Endodermal cell (in vitro differentiated cells): ENCODE results near the gene TPST1. TPM values are rescaled to one million over a fixed set of nuclear protein-coding genes. Genes with fewer than 3 reads are reported as not detected.
A peak's percentile ranks its signal among the peaks of the same experiment; 100 is the strongest.
"Not testable (repeated sequence)": the region's sequence is repeated elsewhere in the genome, so short reads cannot be mapped to it uniquely, and the experiment has no call there.

ENCODE experiments used
- DNase-seq: peaks from one replicate; pipeline ENCODE4 v3.0.0-alpha.2; 2017
- H3K27ac ChIP-seq: 2 replicates; pipeline ENCODE4 v1.5.1; 2013; ENCODE audit warnings: mild to moderate bottlenecking, low read depth, low read length, moderate library complexity
- H3K27me3 ChIP-seq: 2 replicates; pipeline ENCODE4 v1.6.1; 2013; ENCODE audit warnings: mild to moderate bottlenecking, low read length, moderate library complexity; ENCODE audit not compliant: insufficient read depth, control insufficient read depth, poor library complexity, severe bottlenecking
- H3K36me3 ChIP-seq: 2 replicates; pipeline ENCODE4 v1.7.0; 2013; ENCODE audit warnings: mild to moderate bottlenecking, low read length, moderate library complexity; ENCODE audit not compliant: control insufficient read depth, insufficient read depth
- H3K4me1 ChIP-seq: one replicate; pipeline ENCODE4 v1.7.0; 2013; ENCODE audit warnings: low read length; ENCODE audit not compliant: control insufficient read depth, insufficient read depth
- H3K4me3 ChIP-seq: 2 replicates; pipeline ENCODE4 v1.5.1; 2013; ENCODE audit warnings: mild to moderate bottlenecking, low read length, moderate library complexity
- H3K9ac ChIP-seq: 2 replicates; pipeline ENCODE4 v1.6.1; 2013; ENCODE audit warnings: mild to moderate bottlenecking, low read length, moderate library complexity; ENCODE audit not compliant: poor library complexity, severe bottlenecking; ENCODE audit errors: extremely low read depth
- H3K9me3 ChIP-seq: 2 replicates; pipeline ENCODE4 v1.6.1; 2013; ENCODE audit warnings: mild to moderate bottlenecking, low read length, moderate library complexity; ENCODE audit not compliant: control insufficient read depth
- H3K27ac Mint-ChIP-seq: 2 replicates; pipeline ENCODE4 v1.8.0; 2020; ENCODE audit warnings: mixed read lengths
- H3K27me3 Mint-ChIP-seq: 2 replicates; pipeline ENCODE4 v1.8.0; 2021; ENCODE audit warnings: mild to moderate bottlenecking, mixed read lengths; ENCODE audit not compliant: insufficient read depth
- H3K36me3 Mint-ChIP-seq: 2 replicates; pipeline ENCODE4 v1.8.0; 2020; ENCODE audit warnings: low read depth, mixed read lengths
- H3K4me1 Mint-ChIP-seq: 2 replicates; pipeline ENCODE4 v1.8.0; 2020; ENCODE audit warnings: mixed read lengths
- H3K4me3 Mint-ChIP-seq: 2 replicates; pipeline ENCODE4 v1.8.0; 2020; ENCODE audit warnings: mild to moderate bottlenecking, moderate library complexity, mixed read lengths
- H3K9me3 Mint-ChIP-seq: 2 replicates; pipeline ENCODE4 v1.8.0; 2020; ENCODE audit warnings: mild to moderate bottlenecking, mixed read lengths
- WGBS, 2 experiments: methylation state at CpG; one replicate each; pipeline versions ENCODE4 v1.1.5 to v1.1.7; 2013; ENCODE audit warnings: missing lambda C conversion rate in 2 of 2, mixed read lengths in 1 of 2; ENCODE audit not compliant: insufficient coverage in 1 of 2, insufficient read length in 1 of 2; 5-methylcytosine and 5-hydroxymethylcytosine counted together
- long read RNA-seq, 4 experiments: library from polyadenylated mRNA in 2 of 4; library from RNA in 1 of 4; library from capped mRNA in 1 of 4; stranded (forward) in 3 of 4; unstranded in 1 of 4; transcript quantifications; one replicate each; pipeline ENCODE4 v2.0.0, GENCODE V29; 2020 to 2021; ENCODE audit warnings: inconsistent platforms in 1 of 4
- polyA plus RNA-seq, 2 experiments: library from polyadenylated mRNA; stranded (reverse); fragments of 50-300 nt; gene quantifications; one replicate each; pipeline ENCODE4 v1.2.3, GENCODE V29; 2013
- total RNA-seq, 2 donors: library from RNA; stranded (reverse); fragmentation: NEBNext Ultra II Directional in 1 of 2; extraction: Animal tissue kit (Norgen Biotek cat#: 25700) in 1 of 2; gene quantifications; 2 replicates in 1 of 2; 3 replicates in 1 of 2; pipeline ENCODE4 v1.2.1, GENCODE V29; 2021
- TF ChIP-seq, protein P1 (sequence below): fragments of 200-600 bp; sonication (generic); conservative IDR thresholded peaks from 2 replicates; pipeline ENCODE4 v1.5.0; 2021; ENCODE audit warnings: antibody characterized with exemption, mild to moderate bottlenecking

The TPST1 gene
- total RNA-seq, result 10 to 100 TPM; 38.3 to 43.8 TPM
- 22.9 TPM for polyA plus RNA-seq (2013, experiment 1 of 2)
- polyA plus RNA-seq (2013, experiment 2 of 2), result 24.4 TPM
- long read RNA-seq, experiment 1, partial matches to known transcripts, result 3 of 21 reads
- long read RNA-seq, experiment 1, other reads (novel, unspliced or antisense), result 15 of 21 reads
- long read RNA-seq, experiment 2, transcript TPST1-201 (6 exons, 2,116 nt), result major isoform, 25 of 81 reads
- long read RNA-seq, experiment 2, partial matches to known transcripts, result 10 of 81 reads
- long read RNA-seq, experiment 2, other reads (novel, unspliced or antisense), result 46 of 81 reads
- long read RNA-seq, experiment 3, transcript TPST1-201 (6 exons, 2,116 nt), result major isoform, 105 of 236 reads
- long read RNA-seq, experiment 3, partial matches to known transcripts, result 64 of 236 reads
- long read RNA-seq, experiment 3, other reads (novel, unspliced or antisense), result 66 of 236 reads
- long read RNA-seq, experiment 4, partial matches to known transcripts, result 1 of 4 reads
- long read RNA-seq, experiment 4, other reads (novel, unspliced or antisense), result 2 of 4 reads

DNA sequence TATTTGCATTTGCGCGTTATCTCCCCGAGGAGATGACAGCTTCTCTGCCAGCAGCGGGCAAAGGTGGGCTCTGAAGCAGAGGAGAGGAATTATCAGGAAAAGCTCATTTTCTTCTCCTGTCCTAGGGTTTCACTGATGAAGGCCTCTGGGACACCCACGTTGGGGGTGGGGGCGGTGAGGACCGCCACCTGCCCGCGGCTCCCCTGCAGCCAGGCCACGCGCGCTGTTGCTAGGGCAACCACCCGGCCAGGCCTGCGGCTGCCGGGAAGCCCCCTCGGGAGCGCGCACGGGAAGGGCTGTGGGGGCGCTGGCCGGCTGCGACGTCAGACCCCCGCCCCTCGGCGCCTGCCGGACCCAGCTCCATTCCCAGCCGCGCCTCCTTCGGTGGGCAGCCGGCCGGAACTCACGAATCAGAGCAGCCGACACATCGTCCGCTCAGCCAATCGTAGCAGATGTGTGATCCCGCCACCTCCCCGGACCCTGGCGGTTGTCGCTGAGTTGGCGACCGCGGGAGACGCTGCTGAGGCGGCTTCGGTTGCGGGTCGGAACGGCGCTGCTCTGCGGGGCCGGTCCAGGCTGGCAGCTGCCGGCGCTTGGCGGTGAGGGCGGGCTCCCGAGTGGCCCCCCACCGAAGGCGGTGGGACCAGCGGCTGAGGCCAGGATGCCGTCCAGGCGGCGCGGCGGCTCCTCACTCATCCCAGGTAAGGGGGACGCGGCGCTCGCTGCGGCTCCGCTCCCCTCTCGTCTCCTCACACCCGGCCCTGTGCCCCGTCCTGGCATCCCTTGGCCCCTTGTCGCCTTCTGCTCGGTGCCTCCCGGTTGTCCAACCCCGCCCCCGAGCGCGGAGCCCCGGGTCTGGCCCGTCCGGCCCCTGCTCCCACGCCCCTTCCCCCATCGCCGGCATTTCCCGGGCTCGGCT, at the start of gene TPST1:
Gene TPST1 (plus strand): TSS at position 513 of the 919 bp plus-strand sequence. CDS start 35,092 bp downstream, outside the sequence.
- H3K4me1 Mint-ChIP-seq, result peaks cover 28% of the 10 kb centered on the region
- H3K9me3 Mint-ChIP-seq, result no peaks in the 10 kb centered on the region
- peaks cover 10% of the 10 kb centered on the region for H3K27me3 Mint-ChIP-seq
- Histone ChIP-seq H3K4me1 (no peaks in the 10 kb centered on the region), H3K27ac (peak within 1 kb of the TSS; percentile 60), H3K9ac (peak within 1 kb of the TSS; percentile 83), H3K4me3 (peak within 1 kb of the TSS; percentile 94), H3K9me3 (no peaks in the 10 kb centered on the region), H3K27me3 (no peaks in the 10 kb centered on the region), H3K36me3 (peaks cover 5% of the 10 kb centered on the region)
- DNase-seq, result peak; percentile 99
- peaks cover 9% of the 10 kb centered on the region for H3K36me3 Mint-ChIP-seq
- H3K4me3 Mint-ChIP-seq, result peak within 1 kb of the TSS; percentile 86
- 0 to 1% methylated on average over 34 to 90 of the region's 90 CpGs for WGBS, 2 experiments
- TF ChIP-seq, protein P1, sequence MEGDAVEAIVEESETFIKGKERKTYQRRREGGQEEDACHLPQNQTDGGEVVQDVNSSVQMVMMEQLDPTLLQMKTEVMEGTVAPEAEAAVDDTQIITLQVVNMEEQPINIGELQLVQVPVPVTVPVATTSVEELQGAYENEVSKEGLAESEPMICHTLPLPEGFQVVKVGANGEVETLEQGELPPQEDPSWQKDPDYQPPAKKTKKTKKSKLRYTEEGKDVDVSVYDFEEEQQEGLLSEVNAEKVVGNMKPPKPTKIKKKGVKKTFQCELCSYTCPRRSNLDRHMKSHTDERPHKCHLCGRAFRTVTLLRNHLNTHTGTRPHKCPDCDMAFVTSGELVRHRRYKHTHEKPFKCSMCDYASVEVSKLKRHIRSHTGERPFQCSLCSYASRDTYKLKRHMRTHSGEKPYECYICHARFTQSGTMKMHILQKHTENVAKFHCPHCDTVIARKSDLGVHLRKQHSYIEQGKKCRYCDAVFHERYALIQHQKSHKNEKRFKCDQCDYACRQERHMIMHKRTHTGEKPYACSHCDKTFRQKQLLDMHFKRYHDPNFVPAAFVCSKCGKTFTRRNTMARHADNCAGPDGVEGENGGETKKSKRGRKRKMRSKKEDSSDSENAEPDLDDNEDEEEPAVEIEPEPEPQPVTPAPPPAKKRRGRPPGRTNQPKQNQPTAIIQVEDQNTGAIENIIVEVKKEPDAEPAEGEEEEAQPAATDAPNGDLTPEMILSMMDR, result peak; percentile 77
- H3K27ac Mint-ChIP-seq, result peak within 1 kb of the TSS; percentile 78

DNA sequence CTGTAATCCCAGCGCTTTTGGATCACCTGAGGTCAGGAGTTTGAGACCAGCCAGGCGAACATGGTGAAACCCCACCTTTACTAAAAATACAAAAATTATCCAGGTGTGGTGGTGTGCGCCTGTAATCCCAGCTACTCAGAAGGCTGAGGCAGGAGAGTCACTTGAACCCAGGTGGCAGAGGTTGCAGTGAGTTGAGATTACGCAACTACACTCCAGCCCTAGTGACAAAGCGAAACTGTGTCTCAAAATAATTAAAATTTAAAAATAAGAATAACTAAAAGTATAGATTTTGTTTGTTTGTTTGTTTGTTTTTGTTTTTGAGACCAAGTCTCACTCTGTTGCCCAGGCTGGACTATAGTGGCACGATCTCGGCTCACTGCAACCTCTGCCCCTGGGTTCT, 49.1 kb upstream of the TPST1 start:
- Mint-ChIP-seq H3K36me3 (peaks cover 56% of the 10 kb centered on the region), H3K4me1 (peaks cover 15% of the 10 kb centered on the region), H3K9me3 (peaks cover 16% of the 10 kb centered on the region)
- not testable (repeated sequence) for H3K27me3 ChIP-seq, H3K27ac ChIP-seq, H3K4me3 ChIP-seq, H3K4me1 ChIP-seq, H3K27ac Mint-ChIP-seq, H3K27me3 Mint-ChIP-seq, H3K9me3 ChIP-seq, H3K9ac ChIP-seq, DNase-seq, H3K4me3 Mint-ChIP-seq
- peaks cover 62% of the 10 kb centered on the region for H3K36me3 ChIP-seq
- WGBS, 2 experiments, result 76 to 98% methylated on average over 3 to 6 of the region's 7 CpGs

DNA sequence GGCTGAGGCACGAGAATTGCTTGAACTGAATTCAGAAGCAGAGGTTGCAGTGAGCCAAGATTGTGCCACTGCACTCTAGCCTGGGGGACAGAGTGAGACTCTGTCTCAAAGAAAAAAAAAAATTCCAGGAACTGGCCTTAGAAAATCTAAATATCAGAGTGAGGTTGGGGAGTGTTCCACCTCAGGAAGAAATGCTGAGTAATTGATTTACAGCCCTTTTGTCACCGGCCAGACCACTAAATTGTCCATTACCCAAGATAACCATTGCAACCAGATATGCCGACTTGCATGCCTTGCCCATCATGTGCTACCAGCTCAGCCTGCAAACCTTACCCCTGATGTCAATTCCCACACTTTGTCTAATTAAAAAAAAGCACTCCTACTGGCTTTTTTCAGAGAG, 48.1 kb upstream of the TPST1 start:
- Histone ChIP-seq H3K4me1 (no peaks in the 10 kb centered on the region), H3K9me3 (peaks cover 6% of the 10 kb centered on the region), H3K4me3 (no peak overlapping the region), H3K36me3 (peaks cover 57% of the 10 kb centered on the region), H3K9ac (no peak overlapping the region), H3K27ac (no peak overlapping the region), H3K27me3 (no peaks in the 10 kb centered on the region)
- no peak overlapping the region for H3K4me3 Mint-ChIP-seq
- no peaks in the 10 kb centered on the region for H3K27me3 Mint-ChIP-seq
- no peak overlapping the region for H3K27ac Mint-ChIP-seq
- peaks cover 52% of the 10 kb centered on the region for H3K36me3 Mint-ChIP-seq
- TF ChIP-seq, protein P1, result no peak
- H3K4me1 Mint-ChIP-seq, result peaks cover 13% of the 10 kb centered on the region
- H3K9me3 Mint-ChIP-seq, result peaks cover 16% of the 10 kb centered on the region
- DNase-seq, result no peak
- 94% methylated on average over 3 of the region's 3 CpGs for WGBS, 2 experiments
